HepG2 (cell line): ENCODE data around the gene NUDT3. TPM values are rescaled to one million over a fixed set of nuclear protein-coding genes. Genes with fewer than 3 reads are reported as not detected.
A peak's percentile ranks its signal among the peaks of the same experiment; 100 is the strongest.

ENCODE experiments used
- AGO1 ChIP-seq: fragments of 200-400 bp; formaldehyde crosslinking; IDR thresholded peaks from 2 replicates; pipeline ENCODE4 v1.6.1; 2017; ENCODE audit warnings: mild to moderate bottlenecking, low read depth, low read length, moderate library complexity; ENCODE audit not compliant: poor library complexity, severe bottlenecking
- JUN ChIP-seq: sonication (generic); formaldehyde crosslinking; IDR thresholded peaks from 2 replicates; pipeline ENCODE4 v1.4.0; 2020; ENCODE audit warnings: mild to moderate bottlenecking, missing genetic modification reagents
- LCORL ChIP-seq, 2 experiments: fragments of 450-650 bp in 1 of 2; sonication (generic) in 1 of 2; formaldehyde crosslinking in 1 of 2; IDR thresholded peaks; 2 replicates each; pipeline versions ENCODE4 v1.5.0 to v1.6.1; 2017 to 2020; ENCODE audit warnings: antibody characterized with exemption in 1 of 2, missing genetic modification reagents in 1 of 2
- NFE2L2 ChIP-seq: fragments of 150-350 bp; IDR thresholded peaks from 2 replicates; pipeline ENCODE4 v1.6.1; 2014; ENCODE audit warnings: low read length
- RFX3 ChIP-seq: IDR thresholded peaks from 2 replicates; pipeline ENCODE4 v1.6.1; 2016; ENCODE audit warnings: missing biosample characterization, missing genetic modification reagents
- SNAI1 ChIP-seq: sonication (generic); formaldehyde crosslinking; IDR thresholded peaks from 2 replicates; pipeline ENCODE4 v1.5.0; 2020; ENCODE audit warnings: mild to moderate bottlenecking, missing genetic modification reagents, borderline replicate concordance
- TOPORS ChIP-seq: sonication (generic); formaldehyde crosslinking; IDR thresholded peaks from 2 replicates; pipeline ENCODE4 v1.8.0; 2023; ENCODE audit warnings: mild to moderate bottlenecking, missing genetic modification reagents
- TRIM24 ChIP-seq: sonication (generic); formaldehyde crosslinking; IDR thresholded peaks from 2 replicates; pipeline ENCODE4 v1.8.0; 2022; ENCODE audit warnings: mild to moderate bottlenecking, missing genetic modification reagents
- YEATS4 ChIP-seq: sonication (generic); formaldehyde crosslinking; IDR thresholded peaks from 2 replicates; pipeline ENCODE4 v1.4.0; 2020; ENCODE audit warnings: missing genetic modification reagents, borderline replicate concordance
- ZBTB7B ChIP-seq: sonication (generic); formaldehyde crosslinking; IDR thresholded peaks from 2 replicates; pipeline ENCODE4 v1.4.0; 2020; ENCODE audit warnings: missing genetic modification reagents
- ZMYM3 ChIP-seq: sonication (generic); formaldehyde crosslinking; IDR thresholded peaks from 2 replicates; pipeline ENCODE4 v1.5.1; 2020; ENCODE audit warnings: mild to moderate bottlenecking, missing genetic modification reagents
- ZNF20 ChIP-seq: sonication (generic); formaldehyde crosslinking; IDR thresholded peaks from 2 replicates; pipeline ENCODE4 v1.4.0; 2020; ENCODE audit warnings: mild to moderate bottlenecking, moderate library complexity, missing genetic modification reagents
- ZNF24 ChIP-seq: fragments of 450-650 bp; IDR thresholded peaks from 2 replicates; pipeline ENCODE4 v1.6.1; 2017; ENCODE audit warnings: antibody characterized with exemption, mild to moderate bottlenecking
- ZNF280B ChIP-seq: sonication (generic); formaldehyde crosslinking; IDR thresholded peaks from 2 replicates; pipeline ENCODE4 v1.5.0; 2020; ENCODE audit warnings: missing genetic modification reagents, mild to moderate bottlenecking, borderline replicate concordance
- ZNF382 ChIP-seq: sonication (generic); formaldehyde crosslinking; IDR thresholded peaks from 2 replicates; pipeline ENCODE4 v1.5.0; 2020; ENCODE audit warnings: missing genetic modification reagents, mild to moderate bottlenecking, borderline replicate concordance
- ZNF510 ChIP-seq: sonication (generic); formaldehyde crosslinking; IDR thresholded peaks from 2 replicates; pipeline ENCODE4 v1.4.0; 2020; ENCODE audit warnings: low read depth, mild to moderate bottlenecking, missing genetic modification reagents
- ZNF784 ChIP-seq: sonication (generic); formaldehyde crosslinking; IDR thresholded peaks from 2 replicates; pipeline ENCODE4 v1.5.1; 2020; ENCODE audit warnings: missing genetic modification reagents, mild to moderate bottlenecking, borderline replicate concordance
- ZNF792 ChIP-seq: IDR thresholded peaks from 2 replicates; pipeline ENCODE4 v1.6.1; 2016
- ZNF816 ChIP-seq: sonication (generic); formaldehyde crosslinking; IDR thresholded peaks from 2 replicates; pipeline ENCODE4 v1.8.0; 2022; ENCODE audit warnings: missing genetic modification reagents, mild to moderate bottlenecking, borderline replicate concordance
- polyA plus RNA-seq, 8 experiments: library from polyadenylated mRNA; depleted of rRNA in 3 of 8; stranded (reverse) in 7 of 8; unstranded in 1 of 8; fragments of >200 nt; fragmentation: Illumina TruSeq in 4 of 8; extraction: Trizol in 4 of 8; gene quantifications; 2 replicates each; pipeline versions ENCODE4 v1.2.1 to v1.2.3, GENCODE V29; 2011 to 2016; ENCODE audit warnings: low read depth in 4 of 8, missing spikeins in 1 of 8, mixed read lengths in 1 of 8; ENCODE audit not compliant: insufficient read depth in 1 of 8
- total RNA-seq, 5 experiments: library from RNA; depleted of rRNA; stranded (reverse); fragments of >200 nt; fragmentation: Illumina TruSeq; extraction: Trizol; gene quantifications; 2 replicates each; pipeline ENCODE4 v1.2.3, GENCODE V29; 2016; ENCODE audit warnings: low read depth in 1 of 5
- TF ChIP-seq, protein P1 (sequence below): sonication (generic); formaldehyde crosslinking; IDR thresholded peaks from 2 replicates; pipeline ENCODE4 v1.9.0; 2021; ENCODE audit warnings: missing genetic modification reagents, borderline replicate concordance
- TF ChIP-seq, protein P2 (sequence below): IDR thresholded peaks from 2 replicates; pipeline ENCODE4 v1.6.1; 2016; ENCODE audit warnings: missing biosample characterization, missing genetic modification reagents, low read depth
- TF ChIP-seq, protein P3 (sequence below): sonication (generic); formaldehyde crosslinking; IDR thresholded peaks from 2 replicates; pipeline ENCODE4 v1.4.0; 2020; ENCODE audit warnings: missing genetic modification reagents, borderline replicate concordance

Gene NUDT3
- total and polyA plus RNA-seq, 2 of the 13 experiments (the other 11 are each of a cell fraction or from before 2014, with no cell fraction given): 20.2 to 20.6 TPM

- TF ChIP-seq, protein P1, sequence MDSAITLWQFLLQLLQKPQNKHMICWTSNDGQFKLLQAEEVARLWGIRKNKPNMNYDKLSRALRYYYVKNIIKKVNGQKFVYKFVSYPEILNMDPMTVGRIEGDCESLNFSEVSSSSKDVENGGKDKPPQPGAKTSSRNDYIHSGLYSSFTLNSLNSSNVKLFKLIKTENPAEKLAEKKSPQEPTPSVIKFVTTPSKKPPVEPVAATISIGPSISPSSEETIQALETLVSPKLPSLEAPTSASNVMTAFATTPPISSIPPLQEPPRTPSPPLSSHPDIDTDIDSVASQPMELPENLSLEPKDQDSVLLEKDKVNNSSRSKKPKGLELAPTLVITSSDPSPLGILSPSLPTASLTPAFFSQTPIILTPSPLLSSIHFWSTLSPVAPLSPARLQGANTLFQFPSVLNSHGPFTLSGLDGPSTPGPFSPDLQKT: no peak
- peak; percentile 83; the same call in 1 of the 2 replicates for TF ChIP-seq ZMYM3 (CRISPR knock-in tag)
- 0 out of 2 replicates have a peak, but pooled peaks have one; percentile 48 for TF ChIP-seq ZNF510 (CRISPR knock-in tag)
- TF ChIP-seq JUN (CRISPR knock-in tag): peak; percentile 54; the same call in 1 of the 2 replicates
- TF ChIP-seq ZBTB7B (CRISPR knock-in tag): no peak
- TF ChIP-seq LCORL (IDR thresholded peaks at IDR 0.05): no peak
- 0 out of 2 replicates have a peak, but pooled peaks have one; percentile 8 for TF ChIP-seq LCORL (CRISPR knock-in tag; IDR thresholded peaks at IDR 0.05)
- TF ChIP-seq TRIM24 (CRISPR knock-in tag): no peak
- peak; percentile 70; the same call in 1 of the 2 replicates for TF ChIP-seq ZNF792 (CRISPR knock-in tag)
- TF ChIP-seq TOPORS: peak; percentile 81; the same call in 1 of the 2 replicates
- no peak for TF ChIP-seq ZNF24
- peak; percentile 83 for TF ChIP-seq YEATS4 (CRISPR knock-in tag)
- TF ChIP-seq NFE2L2: no peak
- no peak for TF ChIP-seq ZNF382 (CRISPR knock-in tag)
- 0 out of 2 replicates have a peak, but pooled peaks have one; percentile 47 for TF ChIP-seq SNAI1 (CRISPR knock-in tag)
- peak; percentile 81 for TF ChIP-seq AGO1
- peak; percentile 57; the same call in 1 of the 2 replicates for TF ChIP-seq ZNF816 (CRISPR knock-in tag)
- TF ChIP-seq ZNF20 (CRISPR knock-in tag): no peak; the same call in 1 of the 2 replicates
- peak; percentile 75; the same call in 1 of the 2 replicates for TF ChIP-seq ZNF280B (CRISPR knock-in tag)
- TF ChIP-seq, protein P2, sequence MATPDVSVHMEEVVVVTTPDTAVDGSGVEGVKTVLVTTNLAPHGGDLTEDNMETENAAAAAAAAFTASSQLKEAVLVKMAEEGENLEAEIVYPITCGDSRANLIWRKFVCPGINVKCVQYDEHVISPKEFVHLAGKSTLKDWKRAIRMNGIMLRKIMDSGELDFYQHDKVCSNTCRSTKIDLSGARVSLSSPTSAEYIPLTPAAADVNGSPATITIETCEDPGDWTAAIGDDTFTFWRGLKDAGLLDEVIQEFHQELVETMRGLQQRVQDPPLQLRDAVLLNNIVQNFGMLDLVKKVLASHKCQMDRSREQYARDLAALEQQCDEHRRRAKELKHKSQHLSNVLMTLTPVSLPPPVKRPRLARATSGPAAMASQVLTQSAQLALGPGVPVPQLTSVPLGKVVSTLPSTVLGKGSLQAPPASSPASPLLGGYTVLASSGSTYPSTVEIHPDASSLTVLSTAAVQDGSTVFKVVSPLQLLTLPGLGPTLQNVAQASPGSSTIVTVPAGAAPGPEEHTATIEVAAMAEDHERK: 0 out of 2 replicates have a peak, but pooled peaks have one; percentile 72
- TF ChIP-seq ZNF784 (CRISPR knock-in tag): 0 out of 2 replicates have a peak, but pooled peaks have one; percentile 23
- TF ChIP-seq RFX3 (CRISPR knock-in tag): no peak
- TF ChIP-seq, protein P3, sequence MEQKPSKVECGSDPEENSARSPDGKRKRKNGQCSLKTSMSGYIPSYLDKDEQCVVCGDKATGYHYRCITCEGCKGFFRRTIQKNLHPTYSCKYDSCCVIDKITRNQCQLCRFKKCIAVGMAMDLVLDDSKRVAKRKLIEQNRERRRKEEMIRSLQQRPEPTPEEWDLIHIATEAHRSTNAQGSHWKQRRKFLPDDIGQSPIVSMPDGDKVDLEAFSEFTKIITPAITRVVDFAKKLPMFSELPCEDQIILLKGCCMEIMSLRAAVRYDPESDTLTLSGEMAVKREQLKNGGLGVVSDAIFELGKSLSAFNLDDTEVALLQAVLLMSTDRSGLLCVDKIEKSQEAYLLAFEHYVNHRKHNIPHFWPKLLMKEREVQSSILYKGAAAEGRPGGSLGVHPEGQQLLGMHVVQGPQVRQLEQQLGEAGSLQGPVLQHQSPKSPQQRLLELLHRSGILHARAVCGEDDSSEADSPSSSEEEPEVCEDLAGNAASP (CRISPR knock-in tag): peak; percentile 27
These were observed 33.3 kb upstream of the NUDT3 start, which contains the start of gene RPS10 (continued) for GRCh38 chr6:34425498-34426410.
